HG03103 (cell line): ENCODE results near the gene DCP1B.
A peak's percentile ranks its signal among the peaks of the same experiment; 100 is the strongest.
"Not testable (repeated sequence)": the region's sequence is repeated elsewhere in the genome, so short reads cannot be mapped to it uniquely, and the experiment has no call there.

Experiments used
- ATAC-seq: cut with Tn5 transposase; IDR thresholded peaks from one replicate; pipeline ENCODE4 v1.9.1; 2021; ENCODE audit warnings: low read depth; ENCODE audit not compliant: unreplicated experiment

Gene DCP1B

DNA sequence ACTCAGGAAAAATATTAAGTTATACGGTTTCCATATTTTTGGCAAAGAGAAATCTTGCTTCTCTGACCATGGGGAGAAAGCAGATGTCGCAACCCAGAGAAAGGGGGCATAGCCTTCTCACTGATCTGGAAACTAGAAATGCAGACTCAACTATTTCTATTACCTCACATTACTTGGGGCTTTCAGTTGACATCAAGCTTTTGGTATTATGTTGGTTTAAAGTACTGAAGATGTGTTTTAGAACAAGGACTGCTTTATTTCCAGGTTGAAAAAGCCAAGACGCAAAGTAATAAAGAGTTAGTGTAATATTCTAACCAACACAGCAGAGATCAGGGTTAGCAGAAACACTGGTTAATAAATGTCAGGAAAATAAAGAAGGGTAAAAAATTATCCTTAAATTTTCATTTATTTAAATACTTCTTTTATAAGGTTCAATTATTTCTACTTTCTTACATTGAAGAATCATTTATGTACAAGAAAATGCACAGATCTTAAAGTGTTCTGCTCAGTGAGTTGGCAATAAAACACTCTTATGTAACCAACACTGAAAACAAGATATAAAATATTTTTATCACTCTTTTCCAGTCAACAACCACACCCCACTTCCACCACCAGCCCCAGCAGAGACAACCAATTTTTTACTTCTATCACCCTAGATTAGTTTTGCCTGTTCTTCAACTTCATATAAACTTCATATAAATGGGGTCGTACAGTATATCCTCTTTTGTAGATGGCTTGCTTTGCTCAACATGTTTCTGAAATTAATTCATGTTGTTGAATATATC, 26.0 kb downstream of the DCP1B start:
- ATAC-seq = no peak

DNA sequence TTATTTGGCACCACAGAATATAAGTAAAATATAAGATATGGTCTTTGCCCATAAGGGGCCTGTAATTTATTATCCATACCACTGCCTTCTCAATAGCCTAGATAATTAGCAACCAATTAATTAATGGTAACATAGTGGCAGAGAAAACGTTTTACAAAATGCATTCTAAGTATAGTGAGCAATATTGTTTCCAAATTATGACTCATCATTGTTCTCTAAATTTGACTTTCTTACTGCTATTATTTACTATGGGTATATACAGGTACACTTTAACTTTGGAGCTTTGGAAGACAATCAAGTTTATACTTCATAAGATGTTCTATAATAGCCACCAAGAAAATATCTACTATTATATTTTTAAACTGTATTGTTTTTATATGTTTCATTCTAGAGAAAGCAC, 26.7 kb downstream of the DCP1B start:
- no peak for ATAC-seq

GRCh38 chr12:1977109-1977508, 27.1 kb downstream of the DCP1B start:
- no peak for ATAC-seq

DNA sequence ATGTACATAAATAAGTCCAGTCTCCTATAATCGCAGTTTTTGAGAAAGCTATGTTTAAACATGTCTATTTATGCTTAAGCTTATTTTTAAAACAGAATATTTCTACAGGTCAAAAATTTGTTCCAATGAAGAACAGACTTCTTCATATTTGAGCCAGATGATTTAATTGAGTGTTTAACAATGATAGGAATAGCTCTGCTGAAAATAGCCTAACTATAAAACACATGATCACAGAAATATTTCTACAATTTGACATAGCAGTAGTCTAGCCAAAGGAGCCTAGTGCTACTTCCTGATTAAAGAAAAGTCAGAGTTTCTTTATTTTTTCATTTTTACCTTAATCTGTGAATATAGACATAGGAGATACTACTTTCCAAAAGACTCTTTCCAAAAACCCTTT, 29.4 kb downstream of the DCP1B start:
- no peak for ATAC-seq

DNA sequence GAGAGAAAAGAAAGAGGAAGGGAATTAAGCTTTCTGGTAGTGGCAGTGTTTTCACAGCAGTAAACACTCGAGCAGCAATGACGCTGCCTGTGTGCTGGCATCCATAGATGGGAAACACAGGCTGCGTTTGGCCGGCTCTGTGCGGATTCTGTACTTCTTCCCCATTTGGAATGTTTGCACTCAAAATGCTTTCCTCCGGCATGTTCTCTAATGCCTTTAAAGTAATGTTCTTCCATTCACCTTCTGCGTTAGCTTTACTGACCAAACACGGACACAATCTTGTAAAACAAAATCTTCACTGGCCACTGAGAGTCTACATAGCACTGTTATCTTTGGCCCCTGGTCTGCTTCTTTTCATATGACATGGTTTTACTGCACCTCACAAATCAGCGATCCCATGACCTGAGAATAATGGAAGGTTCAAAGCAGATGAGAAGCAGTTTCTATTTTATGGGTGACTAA, 31.4 kb downstream of the DCP1B start:
- no peak for ATAC-seq

GRCh38 chr12:1972260-1972659, 32.0 kb downstream of the DCP1B start:
- no peak for ATAC-seq

- ATAC-seq = no peak
These were observed 33.8 kb downstream of the DCP1B start for GRCh38 chr12:1970331-1970900.

DNA sequence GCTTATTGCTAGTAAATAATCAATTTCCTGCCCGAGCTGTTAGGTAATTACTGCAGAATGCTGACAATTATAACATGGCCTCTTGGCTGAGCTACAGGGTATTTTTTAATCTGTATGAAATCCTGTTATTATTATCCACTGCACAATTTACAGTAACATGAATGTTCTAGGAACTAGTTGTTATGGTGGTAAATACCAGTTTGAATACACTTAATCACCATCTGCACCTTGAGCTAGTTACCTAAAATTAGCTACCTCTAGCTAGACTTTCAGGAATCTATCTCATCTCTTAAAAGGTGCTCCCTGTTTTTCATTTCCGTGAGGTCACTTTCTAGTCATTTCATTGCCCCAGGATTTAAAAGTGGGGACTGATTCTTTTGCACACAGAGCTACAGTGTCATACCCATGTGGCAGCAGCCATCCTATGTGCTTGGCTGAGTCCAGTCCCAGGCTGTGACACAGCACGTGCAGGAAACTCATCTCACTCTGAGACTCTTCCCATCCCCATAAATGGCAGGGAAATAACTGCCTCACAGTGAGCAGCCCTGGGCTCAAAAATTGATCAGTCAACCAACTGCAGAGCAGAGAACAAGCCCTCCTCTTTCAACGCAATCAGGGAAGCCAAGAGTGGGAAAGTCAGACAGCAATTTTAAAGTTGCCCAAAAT, 37.6 kb downstream of the DCP1B start:
- ATAC-seq = no peak

- ATAC-seq = no peak
These were observed 38.3 kb downstream of the DCP1B start for GRCh38 chr12:1965916-1966315.

GRCh38 chr12:1962051-1963020, 41.9 kb downstream of the DCP1B start:
- no peak for ATAC-seq

DNA sequence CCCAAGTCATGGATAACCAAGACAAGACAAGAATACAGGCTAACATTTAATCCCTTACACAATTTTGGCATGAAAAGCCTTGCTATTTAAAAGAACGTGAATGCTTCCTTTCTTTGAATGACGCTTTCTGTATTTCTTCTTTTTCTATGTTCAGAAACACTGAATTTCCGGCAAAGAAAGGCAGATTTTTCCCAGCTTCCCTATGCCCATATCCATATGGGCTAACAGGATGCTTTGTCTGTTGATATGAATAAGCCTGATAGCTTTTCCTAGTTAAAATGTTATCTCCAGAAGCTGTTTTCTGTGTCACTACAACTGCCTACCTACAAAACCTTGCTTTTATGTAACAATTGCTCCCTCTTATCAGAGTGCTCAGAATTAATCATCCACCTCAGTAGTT, 47.5 kb downstream of the DCP1B start:
- ATAC-seq = no peak

DNA sequence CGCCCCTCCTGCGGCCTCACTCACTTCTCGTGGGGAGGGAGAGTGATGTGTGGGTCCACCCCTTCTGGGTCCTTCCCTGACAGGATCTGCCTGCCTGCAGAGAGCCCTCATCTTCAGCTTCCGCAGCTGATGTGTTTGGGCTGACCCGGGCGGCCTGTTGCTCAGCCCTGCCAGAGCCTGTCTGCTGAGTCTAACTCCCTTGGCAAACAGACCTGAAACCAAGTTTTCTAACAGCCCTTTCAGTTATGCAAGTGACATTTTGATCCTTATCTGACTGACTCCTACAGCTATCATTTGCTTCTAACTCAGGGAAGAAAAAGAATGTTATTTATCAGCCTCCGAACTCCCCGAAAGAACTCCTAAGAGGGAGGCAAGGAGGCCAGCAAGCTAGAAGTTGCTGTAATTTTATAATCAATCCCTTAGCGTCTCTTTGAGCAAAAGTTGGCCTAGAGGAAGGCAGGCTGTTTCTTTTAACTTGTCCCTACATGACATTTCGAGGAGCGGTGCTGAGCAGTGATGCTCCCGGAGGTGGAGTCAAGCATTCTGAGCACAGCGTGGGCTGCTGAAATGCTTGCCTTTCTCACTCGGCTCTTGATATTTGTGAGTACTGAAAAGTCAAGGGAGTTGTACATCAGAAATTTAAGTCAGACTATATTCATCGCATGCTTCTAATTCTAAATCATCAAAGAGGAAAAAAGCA, 54.3 kb downstream of the DCP1B start:
- ATAC-seq = no peak

- no peak for ATAC-seq
These were observed 55.4 kb downstream of the DCP1B start for GRCh38 chr12:1948883-1949282.

DNA sequence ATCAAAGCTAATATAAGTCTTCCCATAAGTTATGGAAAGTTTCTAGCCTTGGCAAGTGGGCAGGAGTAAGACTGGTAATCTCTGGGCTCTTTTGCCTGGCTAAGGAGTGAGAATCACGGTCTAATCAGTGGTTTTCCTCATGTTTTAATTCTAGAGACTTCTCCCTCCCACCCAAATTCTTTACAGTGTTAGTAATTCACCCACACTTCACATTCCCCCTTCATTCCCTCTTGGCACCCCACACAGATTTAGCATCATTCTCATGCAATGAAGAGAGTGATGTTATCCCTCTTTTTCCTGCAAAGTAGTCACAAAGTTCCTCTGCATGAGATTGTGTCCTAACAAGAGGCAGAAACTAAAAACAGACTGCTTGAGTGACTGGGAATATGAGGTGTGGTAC, 57.2 kb downstream of the DCP1B start:
- ATAC-seq = no peak

DNA sequence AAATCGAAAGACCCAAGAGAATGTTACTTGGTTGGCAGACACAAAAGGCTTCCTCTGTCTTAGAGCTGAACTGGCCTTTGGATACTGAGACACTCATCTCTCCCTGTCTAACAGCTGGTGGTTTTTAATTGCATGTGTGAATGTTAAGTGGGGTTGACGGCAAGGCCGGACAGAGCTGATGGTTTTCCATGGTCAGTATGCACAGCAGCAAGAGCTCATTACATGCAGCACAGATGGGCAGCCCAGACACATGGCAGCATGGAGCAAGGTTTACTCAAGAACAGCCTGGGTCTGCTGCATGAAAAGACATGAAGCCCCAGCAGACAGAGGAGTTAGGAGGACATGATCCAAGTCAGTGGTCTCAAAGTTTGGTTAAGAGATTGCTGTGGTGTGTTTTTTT, 58.0 kb downstream of the DCP1B start:
- ATAC-seq = no peak

GRCh38 chr12:1945502-1945901, 58.8 kb downstream of the DCP1B start:
- ATAC-seq = not testable (repeated sequence)

- peak; percentile 51 for ATAC-seq
These were observed 64.3 kb downstream of the DCP1B start for GRCh38 chr12:1939801-1940607.

- ATAC-seq = no peak
These were observed 64.9 kb downstream of the DCP1B start for GRCh38 chr12:1939331-1939730.
